ENCODE measurements around the gene TMEM198.
A peak's percentile ranks its signal among the peaks of the same experiment; 100 is the strongest.

TMEM198 gene

GRCh38 chr2:219545943-219546352 is 2.1 kb downstream of the TMEM198 start:
- no peak for DNase-seq

GRCh38 chr2:219547621-219548020 is 3.8 kb downstream of the TMEM198 start:
- DNase-seq, result no peak

GRCh38 chr2:219548990-219549389 is 5.2 kb downstream of the TMEM198 start:
- DNase-seq, result no peak

- no peak for DNase-seq
Observed at GRCh38 chr2:219549619-219550018, 5.8 kb downstream of the TMEM198 start.

- peak; percentile 17 for DNase-seq
Observed at GRCh38 chr2:219551441-219552381, 7.9 kb downstream of the TMEM198 start.

GRCh38 chr2:219552382-219553167 is 8.7 kb downstream of the TMEM198 start:
- peak; percentile 70 for DNase-seq

- DNase-seq, result no peak
Observed at GRCh38 chr2:219553168-219553417, 9.3 kb downstream of the TMEM198 start.

- DNase-seq, result no peak
Observed at GRCh38 chr2:219553463-219553963, 9.7 kb downstream of the TMEM198 start.

- no peak for DNase-seq
Observed at GRCh38 chr2:219554350-219554749, 10.5 kb downstream of the TMEM198 start.

GRCh38 chr2:219555956-219556355 is 12.1 kb downstream of the TMEM198 start:
- no peak for DNase-seq

GRCh38 chr2:219556413-219556812 is 12.6 kb downstream of the TMEM198 start:
- DNase-seq, result no peak

- DNase-seq, result no peak
Observed at GRCh38 chr2:219557320-219557719, 13.5 kb downstream of the TMEM198 start.

- DNase-seq, result no peak
Observed at GRCh38 chr2:219557791-219558785, 14.3 kb downstream of the TMEM198 start.

GRCh38 chr2:219559156-219559915 is 15.5 kb downstream of the TMEM198 start:
- no peak for DNase-seq

- DNase-seq, result no peak
Observed at GRCh38 chr2:219560037-219560892, 16.4 kb downstream of the TMEM198 start.

GRCh38 chr2:219560893-219561178 is 17.0 kb downstream of the TMEM198 start:
- DNase-seq, result no peak

- DNase-seq, result no peak
Observed at GRCh38 chr2:219561179-219562048, 17.6 kb downstream of the TMEM198 start.

- no peak for DNase-seq
Observed at GRCh38 chr2:219562049-219563020, 18.5 kb downstream of the TMEM198 start.
